ENCODE data around the gene MRPL21.

- TF ChIP-seq CTCF (IDR thresholded peaks at IDR 0.05) (no peak), POLR2A (IDR thresholded peaks at IDR 0.05) (no peak)
Observed at GRCh38 chr11:68929135-68929534, 25.5 kb upstream of the MRPL21 start.
